Lower leg skin (tissue), 4 donors: Measurements from ENCODE around the gene SLC41A1. TPM values are rescaled to one million over a fixed set of nuclear protein-coding genes. Genes with fewer than 3 reads are reported as not detected.

Source experiments
- DNase-seq, 2 donors: peaks; one replicate each; pipeline ENCODE4 v3.0.0-alpha.2; 2019; ENCODE audit warnings: low spot score in 2 of 2
- H3K4me3 ChIP-seq: fragments of 200-600 bp; sonication (generic); 2 replicates; pipeline ENCODE4 v1.5.1; 2017; ENCODE audit warnings: mild to moderate bottlenecking, low read depth; ENCODE audit not compliant: poor library complexity, severe bottlenecking
- POLR2A ChIP-seq, 2 donors: fragments of 450-650 bp; IDR thresholded peaks; one replicate each; pipeline ENCODE4 v1.6.1; 2016 to 2017; ENCODE audit warnings: antibody characterized with exemption in 2 of 2, mild to moderate bottlenecking in 1 of 2, moderate library complexity in 1 of 2
- WGBS, 2 donors: methylation state at CpG; one replicate each; pipeline ENCODE4 v1.1.5; 2018; 5-methylcytosine and 5-hydroxymethylcytosine counted together
- intact Hi-C: fragments of 100-400 bp; cut with DNase I; formaldehyde crosslinking; loops from one replicate; pipeline ENCODE4 v1.15.0; 2023; ENCODE audit warnings: low total_unique reads
- total RNA-seq, 4 donors: library from RNA; depleted of rRNA; stranded (reverse); fragments of >200 nt; gene quantifications; one replicate each; pipeline ENCODE4 v1.1.0, GENCODE V29; 2016
- TF ChIP-seq, protein P1 (sequence below), 3 donors: fragments of 450-650 bp; IDR thresholded peaks; one replicate each; pipeline ENCODE4 v1.5.1; 2016; ENCODE audit warnings: antibody characterized with exemption in 3 of 3, mild to moderate bottlenecking in 3 of 3, moderate library complexity in 2 of 3

Gene SLC41A1
- total RNA-seq, 4 donors from 2014 or later, result 12.8 to 22.0 (median 15.8) TPM

DNA sequence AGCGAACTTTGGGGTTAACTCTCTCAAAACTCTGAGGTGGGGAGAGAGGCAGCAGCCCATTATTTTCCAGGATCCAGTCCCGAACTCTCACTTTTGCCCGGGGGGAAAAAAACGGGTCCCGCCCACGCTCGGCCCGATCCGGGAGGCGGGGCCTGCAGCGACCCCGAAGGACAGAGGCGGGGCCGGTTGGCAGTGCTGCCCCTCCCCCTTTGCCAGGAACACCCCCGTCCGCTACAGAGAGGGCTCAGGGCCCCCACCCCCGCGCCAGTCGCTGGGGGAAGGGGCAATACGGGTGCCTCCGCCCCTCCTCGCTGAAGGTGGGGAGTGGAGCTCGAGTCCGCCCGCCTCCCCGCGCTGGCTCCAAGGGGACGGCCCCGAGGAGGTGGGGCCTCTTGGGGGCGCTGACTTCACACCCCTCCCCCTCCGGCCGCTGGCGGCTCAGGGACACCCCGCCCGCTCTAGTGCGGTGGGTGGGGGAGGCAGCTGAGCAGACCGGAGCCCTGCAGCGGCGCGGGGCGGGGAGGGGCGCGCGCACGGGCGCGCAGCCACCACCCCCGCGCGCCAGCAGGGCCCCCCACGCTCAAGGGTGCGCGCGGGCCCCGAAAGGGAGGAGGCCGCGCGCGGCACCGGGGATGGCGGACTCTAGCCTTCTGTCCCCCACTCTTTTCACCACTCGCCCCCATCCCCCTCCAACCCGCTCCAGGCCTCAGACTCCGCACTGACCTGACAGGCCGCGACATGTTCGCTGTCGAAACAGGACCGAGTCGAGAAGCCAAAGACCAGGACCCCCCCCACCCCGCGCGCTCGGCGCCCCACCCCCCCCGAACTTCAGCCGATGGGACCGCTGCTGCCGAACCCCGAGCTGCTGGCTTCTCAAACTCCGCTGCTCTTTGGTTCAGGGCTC is 63.5 kb downstream of the SLC41A1 start:
- intact Hi-C loops, result no loop called here
- TF ChIP-seq, protein P1, sequence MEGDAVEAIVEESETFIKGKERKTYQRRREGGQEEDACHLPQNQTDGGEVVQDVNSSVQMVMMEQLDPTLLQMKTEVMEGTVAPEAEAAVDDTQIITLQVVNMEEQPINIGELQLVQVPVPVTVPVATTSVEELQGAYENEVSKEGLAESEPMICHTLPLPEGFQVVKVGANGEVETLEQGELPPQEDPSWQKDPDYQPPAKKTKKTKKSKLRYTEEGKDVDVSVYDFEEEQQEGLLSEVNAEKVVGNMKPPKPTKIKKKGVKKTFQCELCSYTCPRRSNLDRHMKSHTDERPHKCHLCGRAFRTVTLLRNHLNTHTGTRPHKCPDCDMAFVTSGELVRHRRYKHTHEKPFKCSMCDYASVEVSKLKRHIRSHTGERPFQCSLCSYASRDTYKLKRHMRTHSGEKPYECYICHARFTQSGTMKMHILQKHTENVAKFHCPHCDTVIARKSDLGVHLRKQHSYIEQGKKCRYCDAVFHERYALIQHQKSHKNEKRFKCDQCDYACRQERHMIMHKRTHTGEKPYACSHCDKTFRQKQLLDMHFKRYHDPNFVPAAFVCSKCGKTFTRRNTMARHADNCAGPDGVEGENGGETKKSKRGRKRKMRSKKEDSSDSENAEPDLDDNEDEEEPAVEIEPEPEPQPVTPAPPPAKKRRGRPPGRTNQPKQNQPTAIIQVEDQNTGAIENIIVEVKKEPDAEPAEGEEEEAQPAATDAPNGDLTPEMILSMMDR (IDR thresholded peaks at IDR 0.05), result no peak
- peak in 1 of 2 donors; percentile 88 for TF ChIP-seq POLR2A (IDR thresholded peaks at IDR 0.05)
- WGBS, 2 donors, result 1% methylated on average over 14 to 49 of the region's 81 CpGs
- H3K4me3 ChIP-seq, result peak overlapping the region; percentile 88
- peak; percentile 89 to 98 for DNase-seq

DNA sequence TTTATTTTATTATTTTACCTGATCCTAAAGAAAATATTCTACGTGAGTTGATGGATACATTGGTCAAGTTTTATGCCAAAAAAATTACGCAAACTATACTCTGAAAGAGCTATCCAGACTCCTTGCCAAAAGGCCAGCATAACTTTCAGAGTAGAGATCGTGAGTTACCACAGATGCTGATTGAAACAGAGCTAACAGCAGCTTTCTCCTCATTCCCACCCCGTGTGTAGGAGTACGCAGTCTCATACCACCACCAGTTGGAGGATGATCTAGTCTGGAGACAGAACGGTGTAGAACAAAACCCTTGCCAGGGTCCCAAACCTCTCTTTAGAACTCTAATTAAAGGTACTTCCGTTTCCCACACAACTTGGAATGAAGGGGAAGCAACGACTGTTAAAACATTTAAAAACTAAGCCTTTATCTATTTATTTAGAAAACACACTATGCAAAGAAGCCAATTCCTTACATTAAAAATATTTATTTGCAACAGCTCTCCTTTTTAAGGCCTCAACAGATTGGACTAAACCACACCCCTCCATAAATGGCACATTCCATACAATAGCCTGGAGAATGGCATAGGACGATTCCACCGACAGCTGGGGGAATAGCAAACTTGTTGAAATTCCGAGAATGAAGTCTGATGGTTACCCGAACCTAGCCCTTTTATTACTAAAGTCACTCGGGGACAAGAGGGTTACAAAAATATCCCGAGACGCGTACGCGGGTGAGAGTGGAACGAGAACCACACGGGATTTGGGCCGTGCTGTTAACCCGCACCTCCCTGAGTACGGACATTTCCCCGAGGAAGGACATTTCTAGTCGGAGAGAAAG is 64.4 kb downstream of the SLC41A1 start:
- intact Hi-C loops, result no loop called here
- no peak for DNase-seq
- TF ChIP-seq POLR2A (IDR thresholded peaks at IDR 0.05), result no peak
- TF ChIP-seq, protein P1 (IDR thresholded peaks at IDR 0.05), result no peak
- H3K4me3 ChIP-seq, result peak overlapping the region; percentile 88
- 0% methylated on average over 25 of the region's 25 CpGs for WGBS, 2 donors

DNA sequence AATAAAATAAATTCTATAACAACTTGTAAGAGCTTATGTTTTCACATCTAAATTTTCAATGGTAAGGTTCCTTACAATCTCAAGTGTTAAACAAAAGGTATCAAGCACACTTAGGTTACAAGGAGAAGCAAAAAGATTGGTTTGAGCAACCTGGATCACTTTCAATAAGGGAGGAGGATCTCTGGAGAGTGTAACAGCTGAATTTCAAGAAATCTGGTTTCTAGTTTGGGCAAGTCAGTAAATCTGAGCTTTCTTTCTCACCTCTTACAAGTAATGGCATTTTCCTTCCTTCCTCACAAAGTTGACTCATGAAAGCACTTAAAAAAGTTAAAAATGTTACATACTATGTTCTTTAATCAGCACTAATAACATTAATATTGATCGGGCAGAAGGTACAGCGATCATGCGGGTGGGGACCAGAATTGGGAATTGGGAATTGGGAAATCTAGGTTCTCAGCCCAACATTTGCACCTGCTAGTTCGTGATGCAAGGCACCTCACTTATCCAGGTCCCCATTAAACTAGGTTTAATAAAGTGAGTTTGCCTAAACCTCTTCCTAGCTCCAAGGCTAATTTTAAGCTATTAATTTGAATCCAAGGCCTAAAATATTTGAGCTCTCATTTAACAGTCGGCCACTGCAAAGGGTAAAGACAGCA is 66.1 kb downstream of the SLC41A1 start:
- 40 to 48% methylated on average over 5 of the region's 5 CpGs for WGBS, 2 donors
- intact Hi-C loops, result no loop called here

DNA sequence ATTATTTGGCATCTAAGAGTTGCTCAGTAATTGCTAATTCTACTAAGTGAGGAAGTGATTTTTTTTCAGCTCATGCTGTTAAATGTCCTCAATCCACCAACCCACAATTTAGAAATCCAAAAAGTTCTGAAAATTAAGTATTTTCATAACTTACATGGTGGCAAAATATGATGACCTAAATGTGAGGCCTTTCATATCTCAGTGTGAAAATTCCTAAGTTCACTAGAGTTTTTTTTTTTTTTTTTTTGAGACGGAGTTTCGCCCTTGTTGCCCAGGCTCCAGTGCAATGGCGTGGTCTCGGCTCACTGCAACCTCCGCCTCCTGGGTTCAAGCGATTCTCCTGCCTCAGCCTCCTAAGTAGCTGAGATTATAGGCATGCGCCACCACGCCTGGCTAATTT is 68.6 kb downstream of the SLC41A1 start:
- TF ChIP-seq, protein P1 (IDR thresholded peaks at IDR 0.05), result no peak
- TF ChIP-seq POLR2A (IDR thresholded peaks at IDR 0.05), result no peak
- intact Hi-C loops, result no loop called here
- 90 to 94% methylated on average over 8 of the region's 8 CpGs for WGBS, 2 donors
- no peak for DNase-seq
- no peak overlapping the region for H3K4me3 ChIP-seq

More for the DNA sequence above, 66.1 kb downstream of the SLC41A1 start:
- no peak overlapping the region for H3K4me3 ChIP-seq
- no peak for DNase-seq
- TF ChIP-seq, protein P1 (IDR thresholded peaks at IDR 0.05), result no peak
- TF ChIP-seq POLR2A (IDR thresholded peaks at IDR 0.05), result no peak

DNA sequence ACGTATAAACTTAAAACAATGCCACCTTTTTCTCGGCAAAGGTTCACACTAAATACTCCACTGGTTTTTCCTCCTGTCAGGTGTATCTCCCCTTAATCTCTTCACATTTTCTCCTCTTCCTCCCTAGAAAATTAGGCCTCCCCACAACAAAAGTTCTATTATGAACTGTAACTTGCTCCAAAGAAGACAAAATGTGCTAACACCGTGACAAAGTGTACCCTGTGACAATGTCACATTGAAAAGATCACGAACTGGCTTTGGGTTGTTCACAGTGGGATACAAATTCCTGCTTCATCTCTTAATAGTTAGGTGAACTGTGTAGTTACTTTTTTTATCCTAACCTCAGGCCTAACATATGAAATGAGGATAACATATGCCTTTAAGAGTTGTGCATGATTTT is 69.0 kb downstream of the SLC41A1 start:
- 47 to 67% methylated on average over 4 of the region's 4 CpGs for WGBS, 2 donors
- H3K4me3 ChIP-seq, result no peak overlapping the region
- TF ChIP-seq, protein P1 (IDR thresholded peaks at IDR 0.05), result no peak
- TF ChIP-seq POLR2A (IDR thresholded peaks at IDR 0.05), result no peak
- no peak for DNase-seq
- intact Hi-C loops, result no loop called here
